Gastrocnemius medialis (tissue), 4 donors: ENCODE data around the gene CGREF1.

Experiments used
- POLR2A ChIP-seq, 2 donors: fragments of 450-650 bp; IDR thresholded peaks; one replicate each; pipeline ENCODE4 v1.6.1; 2017; ENCODE audit warnings: antibody characterized with exemption in 2 of 2, mild to moderate bottlenecking in 2 of 2, moderate library complexity in 2 of 2
- TF ChIP-seq, protein P1 (sequence below), 5 experiments: fragments of 450-650 bp in 3 of 5; fragments of 200-600 bp in 2 of 5; sonication (generic) in 2 of 5; IDR thresholded peaks in 4 of 5; conservative IDR thresholded peaks in 1 of 5; 1 replicate in 4 of 5; 2 replicates in 1 of 5; pipeline ENCODE4 v1.5.1; 2016 to 2019; ENCODE audit warnings: antibody characterized with exemption in 5 of 5, mild to moderate bottlenecking in 3 of 5, moderate library complexity in 3 of 5

DNA sequence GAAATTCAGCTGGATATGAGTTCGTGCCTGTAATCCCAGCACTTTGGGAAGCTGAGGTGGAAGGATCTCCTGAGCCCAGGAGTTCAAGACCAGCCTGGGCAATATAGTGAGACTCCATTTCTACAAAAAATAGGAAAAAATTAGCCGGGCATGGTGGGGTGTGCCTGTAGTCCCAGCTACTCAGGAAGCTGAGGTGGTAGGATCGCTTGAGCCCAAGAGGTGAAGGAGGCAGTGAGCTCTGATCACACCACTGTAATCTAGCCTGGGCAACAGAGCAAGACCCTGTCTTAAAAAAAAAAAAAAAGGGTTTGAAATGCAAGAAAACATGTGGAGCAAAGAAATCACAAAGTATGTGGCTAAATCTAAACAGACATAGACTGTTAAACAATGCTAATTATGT, 9.8 kb downstream of the CGREF1 start:
- TF ChIP-seq, protein P1, sequence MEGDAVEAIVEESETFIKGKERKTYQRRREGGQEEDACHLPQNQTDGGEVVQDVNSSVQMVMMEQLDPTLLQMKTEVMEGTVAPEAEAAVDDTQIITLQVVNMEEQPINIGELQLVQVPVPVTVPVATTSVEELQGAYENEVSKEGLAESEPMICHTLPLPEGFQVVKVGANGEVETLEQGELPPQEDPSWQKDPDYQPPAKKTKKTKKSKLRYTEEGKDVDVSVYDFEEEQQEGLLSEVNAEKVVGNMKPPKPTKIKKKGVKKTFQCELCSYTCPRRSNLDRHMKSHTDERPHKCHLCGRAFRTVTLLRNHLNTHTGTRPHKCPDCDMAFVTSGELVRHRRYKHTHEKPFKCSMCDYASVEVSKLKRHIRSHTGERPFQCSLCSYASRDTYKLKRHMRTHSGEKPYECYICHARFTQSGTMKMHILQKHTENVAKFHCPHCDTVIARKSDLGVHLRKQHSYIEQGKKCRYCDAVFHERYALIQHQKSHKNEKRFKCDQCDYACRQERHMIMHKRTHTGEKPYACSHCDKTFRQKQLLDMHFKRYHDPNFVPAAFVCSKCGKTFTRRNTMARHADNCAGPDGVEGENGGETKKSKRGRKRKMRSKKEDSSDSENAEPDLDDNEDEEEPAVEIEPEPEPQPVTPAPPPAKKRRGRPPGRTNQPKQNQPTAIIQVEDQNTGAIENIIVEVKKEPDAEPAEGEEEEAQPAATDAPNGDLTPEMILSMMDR (IDR thresholded peaks at IDR 0.05 in 4 of 5, conservative IDR thresholded peaks at IDR 0.05 in 1 of 5), result no peak
- TF ChIP-seq POLR2A (IDR thresholded peaks at IDR 0.05), result no peak
